GM12864 (cell line): ENCODE measurements around the gene NELL1.

Experiments
- DNase-seq: peaks from one replicate; pipeline ENCODE4 v3.0.0-alpha.2; 2011; ENCODE audit warnings: low read depth
- H3K4me3 ChIP-seq: 2 replicates; pipeline ENCODE4 v1.5.1; 2011; ENCODE audit warnings: mild to moderate bottlenecking, low read depth, low read length, control low read depth
- CTCF ChIP-seq: IDR thresholded peaks from 2 replicates; pipeline ENCODE4 v1.5.1; 2011; ENCODE audit warnings: low read depth, mild to moderate bottlenecking, moderate library complexity, low read length, control low read depth, inconsistent platforms; ENCODE audit errors: missing control alignments

NELL1 gene

DNA sequence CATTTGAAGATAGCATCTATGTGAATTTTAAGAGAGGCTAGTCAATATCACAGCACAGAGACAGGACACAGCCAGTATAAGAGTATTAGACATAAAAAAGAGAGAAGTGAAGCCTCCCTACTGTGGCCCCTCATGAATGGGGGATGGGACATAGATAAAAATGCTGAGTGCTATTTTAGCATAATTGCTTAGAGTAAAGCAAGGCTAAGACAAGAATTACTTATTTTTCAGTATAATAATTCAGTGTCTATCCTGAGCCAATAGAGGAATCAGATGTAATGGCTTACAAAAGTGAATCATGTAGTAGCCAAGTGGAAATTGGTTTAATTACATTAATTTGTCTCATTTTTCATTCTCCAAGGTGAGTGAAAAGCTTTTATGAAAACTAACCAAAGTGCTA lies 419.5 kb downstream of the NELL1 start:
- H3K4me3 ChIP-seq, result no peak overlapping the region
- no peak for DNase-seq
- TF ChIP-seq CTCF, result no peak

GRCh38 chr11:21104641-21105040 lies 435.3 kb downstream of the NELL1 start:
- no peak for DNase-seq
- TF ChIP-seq CTCF, result no peak
- no peak overlapping the region for H3K4me3 ChIP-seq

DNA sequence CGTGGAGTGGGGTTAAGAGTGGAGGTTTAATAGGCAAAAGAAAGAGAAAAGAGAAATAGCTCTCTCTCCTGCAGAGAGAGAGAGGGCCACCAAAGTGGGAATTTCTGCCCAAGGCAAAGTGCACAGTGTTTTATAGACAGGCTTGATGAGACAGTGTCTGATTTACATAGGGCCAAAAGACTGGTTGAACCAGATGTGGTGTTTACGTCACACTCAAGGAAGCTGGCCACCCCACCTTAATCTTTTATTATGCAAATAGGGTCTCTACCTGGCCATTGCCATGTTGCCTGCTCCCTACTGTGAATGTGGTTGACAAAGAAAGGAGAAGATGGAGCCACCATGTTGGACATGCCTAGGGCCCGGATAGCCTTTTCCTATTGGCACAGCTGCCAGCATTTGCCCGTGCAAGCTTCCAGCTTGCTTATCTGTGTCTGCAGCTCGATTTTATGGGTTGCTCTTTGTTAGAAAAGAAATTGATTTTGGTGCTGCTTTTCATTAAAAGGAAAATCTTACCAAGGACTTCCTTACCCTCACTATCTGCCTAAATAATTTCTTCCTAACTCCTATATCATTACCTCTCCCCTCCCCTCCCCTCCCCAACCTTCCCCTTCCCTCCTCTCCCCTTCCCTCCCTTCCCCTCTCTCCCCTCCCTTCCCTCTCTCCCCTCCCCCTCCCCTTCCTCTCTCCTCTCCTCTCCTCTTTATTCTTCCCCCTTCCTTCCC lies 436.0 kb downstream of the NELL1 start:
- DNase-seq, result no peak

GRCh38 chr11:21109341-21109740 lies 440.0 kb downstream of the NELL1 start:
- no peak overlapping the region for H3K4me3 ChIP-seq
- no peak for DNase-seq
- no peak for TF ChIP-seq CTCF

More for the DNA sequence above, 436.0 kb downstream of the NELL1 start:
- no peak for TF ChIP-seq CTCF
- H3K4me3 ChIP-seq, result no peak overlapping the region

DNA sequence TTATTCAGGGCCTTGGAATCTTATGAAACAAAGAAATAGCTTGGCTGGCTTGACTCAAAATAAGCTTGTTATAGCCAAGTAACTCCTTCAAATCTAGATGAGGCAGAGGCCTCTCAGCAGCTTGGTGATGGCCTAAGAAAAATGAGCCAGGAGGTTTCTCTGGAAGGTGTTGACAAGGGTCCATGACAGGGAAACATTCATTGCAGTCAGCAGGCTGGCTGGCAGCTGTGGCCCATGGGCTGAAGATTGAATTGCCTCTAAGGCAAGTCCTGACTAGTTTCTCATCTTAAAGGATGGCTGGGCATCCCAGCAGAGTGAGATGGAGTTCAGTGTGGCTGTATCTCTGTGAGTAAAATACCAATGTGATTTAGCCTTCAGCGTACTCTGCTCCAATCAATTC lies 441.0 kb downstream of the NELL1 start:
- no peak for TF ChIP-seq CTCF
- H3K4me3 ChIP-seq, result no peak overlapping the region
- DNase-seq, result no peak

GRCh38 chr11:21113876-21114275 lies 444.5 kb downstream of the NELL1 start:
- TF ChIP-seq CTCF, result no peak
- DNase-seq, result no peak
- no peak overlapping the region for H3K4me3 ChIP-seq

GRCh38 chr11:21116009-21116408 lies 446.6 kb downstream of the NELL1 start:
- DNase-seq, result no peak
- TF ChIP-seq CTCF, result no peak

More at GRCh38 chr11:21116009-21116408, 446.6 kb downstream of the NELL1 start:
- H3K4me3 ChIP-seq, result no peak overlapping the region
